ENCODE measurements around the gene B3GNT9.

B3GNT9 gene

GRCh38 chr16:67120025-67120424 lies 30.8 kb downstream of the B3GNT9 start:
- DNase-seq = peak in 1 of 2 donors; percentile 3
- no peaks in the 10 kb centered on the region for H3K9me3 ChIP-seq
- intact Hi-C loops (cut with DNase I; ENCODE audit: low total_unique reads) = no loop called here
- H3K36me3 ChIP-seq = peaks cover 40 to 61% (median 46%) of the 10 kb centered on the region in 3 donors
- TF ChIP-seq, protein P1, sequence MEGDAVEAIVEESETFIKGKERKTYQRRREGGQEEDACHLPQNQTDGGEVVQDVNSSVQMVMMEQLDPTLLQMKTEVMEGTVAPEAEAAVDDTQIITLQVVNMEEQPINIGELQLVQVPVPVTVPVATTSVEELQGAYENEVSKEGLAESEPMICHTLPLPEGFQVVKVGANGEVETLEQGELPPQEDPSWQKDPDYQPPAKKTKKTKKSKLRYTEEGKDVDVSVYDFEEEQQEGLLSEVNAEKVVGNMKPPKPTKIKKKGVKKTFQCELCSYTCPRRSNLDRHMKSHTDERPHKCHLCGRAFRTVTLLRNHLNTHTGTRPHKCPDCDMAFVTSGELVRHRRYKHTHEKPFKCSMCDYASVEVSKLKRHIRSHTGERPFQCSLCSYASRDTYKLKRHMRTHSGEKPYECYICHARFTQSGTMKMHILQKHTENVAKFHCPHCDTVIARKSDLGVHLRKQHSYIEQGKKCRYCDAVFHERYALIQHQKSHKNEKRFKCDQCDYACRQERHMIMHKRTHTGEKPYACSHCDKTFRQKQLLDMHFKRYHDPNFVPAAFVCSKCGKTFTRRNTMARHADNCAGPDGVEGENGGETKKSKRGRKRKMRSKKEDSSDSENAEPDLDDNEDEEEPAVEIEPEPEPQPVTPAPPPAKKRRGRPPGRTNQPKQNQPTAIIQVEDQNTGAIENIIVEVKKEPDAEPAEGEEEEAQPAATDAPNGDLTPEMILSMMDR (IDR thresholded peaks at IDR 0.05) = no peak
- H3K27me3 ChIP-seq = no peaks in the 10 kb centered on the region
- no peak overlapping the region for H3K27ac ChIP-seq
- H3K4me1 ChIP-seq = no peaks in the 10 kb centered on the region
- H3K4me3 ChIP-seq = no peak overlapping the region

DNA sequence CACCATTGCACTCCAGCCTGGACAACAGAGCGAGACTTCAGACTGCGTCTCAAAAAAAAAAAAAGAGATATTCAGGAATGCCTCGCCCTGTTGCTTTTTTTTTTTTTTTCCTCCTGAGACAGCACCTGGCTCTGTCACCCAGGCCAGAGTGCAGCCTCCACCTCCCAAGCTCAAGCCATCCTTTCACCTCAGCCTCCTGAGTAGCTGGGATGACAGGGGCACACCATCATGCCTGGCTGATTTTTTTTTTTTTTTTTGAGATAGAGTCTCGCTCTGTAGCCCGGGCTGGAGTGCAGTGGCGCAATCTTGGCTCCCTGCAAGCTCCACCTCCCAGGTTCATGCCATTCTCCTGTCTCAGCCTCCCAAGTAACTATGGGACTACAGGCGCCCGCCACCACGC lies 33.1 kb downstream of the B3GNT9 start:
- H3K9me3 ChIP-seq = no peaks in the 10 kb centered on the region
- no peaks in the 10 kb centered on the region for H3K27me3 ChIP-seq
- H3K27ac ChIP-seq = no peak overlapping the region
- DNase-seq = no peak
- H3K4me3 ChIP-seq = no peak overlapping the region
- peaks cover 23 to 38% (median 28%) of the 10 kb centered on the region in 3 donors for H3K36me3 ChIP-seq
- intact Hi-C loops (cut with DNase I; ENCODE audit: low total_unique reads) = no loop called here
- TF ChIP-seq, protein P1 (IDR thresholded peaks at IDR 0.05) = no peak
- H3K4me1 ChIP-seq = peaks cover 0 to 4% (median 0%) of the 10 kb centered on the region in 4 donors

GRCh38 chr16:67116388-67117311 lies 34.1 kb downstream of the B3GNT9 start:
- Histone ChIP-seq H3K36me3 (peaks cover 14 to 27% (median 17%) of the 10 kb centered on the region in 3 donors), H3K4me1 (peaks cover 0 to 14% (median 0%) of the 10 kb centered on the region in 4 donors), H3K9me3 (no peaks in the 10 kb centered on the region), H3K4me3 (no peak overlapping the region), H3K27ac (no peak overlapping the region), H3K27me3 (no peaks in the 10 kb centered on the region)
- DNase-seq = peak in 1 of 2 donors; percentile 57
- intact Hi-C loops (cut with DNase I; ENCODE audit: low total_unique reads) = no loop called here
- TF ChIP-seq, protein P1 (IDR thresholded peaks at IDR 0.05) = no peak

GRCh38 chr16:67115639-67116038 lies 35.2 kb downstream of the B3GNT9 start:
- Histone ChIP-seq H3K27ac (no peak overlapping the region), H3K9me3 (no peaks in the 10 kb centered on the region), H3K4me3 (no peak overlapping the region), H3K27me3 (no peaks in the 10 kb centered on the region), H3K36me3 (peaks cover 7 to 17% (median 7%) of the 10 kb centered on the region in 3 donors), H3K4me1 (peaks cover 0 to 24% (median 9%) of the 10 kb centered on the region in 4 donors)
- TF ChIP-seq, protein P1 (IDR thresholded peaks at IDR 0.05) = no peak
- DNase-seq = peak in 1 of 2 donors; percentile 54
- intact Hi-C loops (cut with DNase I; ENCODE audit: low total_unique reads) = no loop called here

DNA sequence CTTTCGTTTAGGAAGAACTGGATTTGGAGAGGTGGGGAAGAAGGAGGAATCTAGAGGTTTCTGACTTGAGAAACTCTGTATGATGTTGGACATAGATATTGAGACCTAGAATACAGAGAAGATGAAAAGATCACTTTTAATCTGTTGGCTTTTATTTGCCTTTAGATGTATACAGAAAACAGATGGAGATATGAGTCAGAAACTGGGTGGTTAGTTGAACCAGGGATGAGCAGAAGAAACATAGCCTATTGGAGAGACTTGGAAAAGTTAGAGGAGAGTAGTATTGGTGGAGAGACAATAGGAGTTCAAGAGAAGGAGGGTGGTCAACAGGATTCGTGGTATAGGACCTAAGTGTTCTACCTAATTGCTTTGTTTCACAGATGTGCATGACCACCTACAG lies 36.0 kb downstream of the B3GNT9 start:
- intact Hi-C loops (cut with DNase I; ENCODE audit: low total_unique reads) = no loop called here
- H3K27ac ChIP-seq = no peak overlapping the region
- H3K4me3 ChIP-seq = no peak overlapping the region
- TF ChIP-seq, protein P1 (IDR thresholded peaks at IDR 0.05) = no peak
- no peak for DNase-seq
- H3K9me3 ChIP-seq = no peaks in the 10 kb centered on the region
- H3K36me3 ChIP-seq = peaks cover 0 to 8% (median 0%) of the 10 kb centered on the region in 3 donors
- H3K4me1 ChIP-seq = peaks cover 0 to 30% (median 14%) of the 10 kb centered on the region in 4 donors
- no peaks in the 10 kb centered on the region for H3K27me3 ChIP-seq

All from tibial artery (tissue), 4 donors.